SK-N-SH treated with all-trans-retinoic acid at 6 μM for 48 hours (cell line): ENCODE results near the gene KATNIP.

Experiments
- GLIS3 ChIP-seq: fragments of 250-450 bp; sonication (Bioruptor Pico); IDR thresholded peaks from 2 replicates; pipeline ENCODE4 v1.5.0; 2020; ENCODE audit warnings: mild to moderate bottlenecking, moderate library complexity
- ISL1 ChIP-seq: fragments of 250-450 bp; sonication (Bioruptor Pico); IDR thresholded peaks from 2 replicates; pipeline ENCODE4 v2.1.2; 2022; ENCODE audit warnings: mild to moderate bottlenecking, moderate library complexity
- OSR1 ChIP-seq: fragments of 250-450 bp; sonication (Bioruptor Pico); IDR thresholded peaks from 2 replicates; pipeline ENCODE4 v1.8.0; 2022; ENCODE audit warnings: moderate library complexity, mild to moderate bottlenecking, inconsistent platforms
- PPARA ChIP-seq: fragments of 250-450 bp; sonication (Bioruptor Pico); IDR thresholded peaks from 2 replicates; pipeline ENCODE4 v1.5.0; 2020; ENCODE audit warnings: mild to moderate bottlenecking, borderline replicate concordance
- RARB ChIP-seq: fragments of 250-450 bp; sonication (Bioruptor Pico); IDR thresholded peaks from 2 replicates; pipeline ENCODE4 v1.8.0; 2021; ENCODE audit warnings: mild to moderate bottlenecking, moderate library complexity
- SNAI2 ChIP-seq: fragments of 250-450 bp; sonication (Bioruptor Pico); IDR thresholded peaks from 2 replicates; pipeline ENCODE4 v1.5.0; 2020; ENCODE audit warnings: mild to moderate bottlenecking, moderate library complexity
- ZFP3 ChIP-seq: fragments of 250-450 bp; sonication (Bioruptor Pico); IDR thresholded peaks from 2 replicates; pipeline ENCODE4 v1.5.0; 2020; ENCODE audit warnings: mild to moderate bottlenecking, moderate library complexity
- ZFP30 ChIP-seq: fragments of 450-650 bp; formaldehyde crosslinking; IDR thresholded peaks from 2 replicates; pipeline ENCODE4 v1.5.0; 2022; ENCODE audit warnings: mild to moderate bottlenecking, moderate library complexity
- ZNF70 ChIP-seq: fragments of 450-650 bp; formaldehyde crosslinking; IDR thresholded peaks from 2 replicates; pipeline ENCODE4 v1.5.0; 2020; ENCODE audit warnings: mild to moderate bottlenecking, moderate library complexity
- ZNF8 ChIP-seq: fragments of 450-650 bp; formaldehyde crosslinking; IDR thresholded peaks from 2 replicates; pipeline ENCODE4 v1.5.0; 2020; ENCODE audit warnings: mild to moderate bottlenecking, moderate library complexity
- TF ChIP-seq, protein P1 (sequence below): fragments of 250-450 bp; sonication (Bioruptor Pico); IDR thresholded peaks from 2 replicates; pipeline ENCODE4 v1.5.1; 2020; ENCODE audit warnings: low read depth, mild to moderate bottlenecking, moderate library complexity
- TF ChIP-seq, protein P2 (sequence below): fragments of 250-450 bp; sonication (Bioruptor Pico); IDR thresholded peaks from 2 replicates; pipeline ENCODE4 v1.8.0; 2020; ENCODE audit warnings: mild to moderate bottlenecking, moderate library complexity, borderline replicate concordance

DNA sequence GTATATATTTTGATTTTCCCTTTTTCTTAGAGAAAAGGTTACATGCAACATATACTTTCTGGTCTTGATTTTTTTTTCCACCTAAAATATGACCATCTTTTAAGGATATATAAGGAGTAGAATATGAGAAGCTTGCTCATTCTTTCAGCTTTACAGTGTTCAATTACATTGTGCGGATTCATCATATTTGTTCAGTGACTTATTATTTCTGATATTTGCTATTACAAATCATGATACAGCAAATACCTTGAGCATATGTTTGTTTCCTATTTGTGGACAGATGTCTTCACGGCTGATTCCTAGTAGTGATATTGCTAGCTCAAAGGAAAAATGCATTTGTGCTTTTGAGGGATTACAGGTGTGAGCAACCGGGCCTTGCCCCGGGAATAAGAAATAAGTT, 18.1 kb downstream of the KATNIP start:
- TF ChIP-seq, protein P1, sequence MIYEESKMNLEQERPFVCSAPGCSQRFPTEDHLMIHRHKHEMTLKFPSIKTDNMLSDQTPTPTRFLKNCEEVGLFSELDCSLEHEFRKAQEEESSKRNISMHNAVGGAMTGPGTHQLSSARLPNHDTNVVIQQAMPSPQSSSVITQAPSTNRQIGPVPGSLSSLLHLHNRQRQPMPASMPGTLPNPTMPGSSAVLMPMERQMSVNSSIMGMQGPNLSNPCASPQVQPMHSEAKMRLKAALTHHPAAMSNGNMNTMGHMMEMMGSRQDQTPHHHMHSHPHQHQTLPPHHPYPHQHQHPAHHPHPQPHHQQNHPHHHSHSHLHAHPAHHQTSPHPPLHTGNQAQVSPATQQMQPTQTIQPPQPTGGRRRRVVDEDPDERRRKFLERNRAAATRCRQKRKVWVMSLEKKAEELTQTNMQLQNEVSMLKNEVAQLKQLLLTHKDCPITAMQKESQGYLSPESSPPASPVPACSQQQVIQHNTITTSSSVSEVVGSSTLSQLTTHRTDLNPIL (CRISPR knock-in tag): no peak
- TF ChIP-seq ZFP30 (CRISPR knock-in tag) (no peak), ZFP3 (CRISPR knock-in tag) (no peak), SNAI2 (no peak), PPARA (CRISPR knock-in tag) (no peak), ZNF8 (CRISPR knock-in tag) (no peak), ZNF70 (no peak), GLIS3 (CRISPR knock-in tag) (no peak), RARB (CRISPR knock-in tag) (no peak), ISL1 (CRISPR knock-in tag) (no peak), OSR1 (CRISPR knock-in tag) (no peak)
- TF ChIP-seq, protein P2, sequence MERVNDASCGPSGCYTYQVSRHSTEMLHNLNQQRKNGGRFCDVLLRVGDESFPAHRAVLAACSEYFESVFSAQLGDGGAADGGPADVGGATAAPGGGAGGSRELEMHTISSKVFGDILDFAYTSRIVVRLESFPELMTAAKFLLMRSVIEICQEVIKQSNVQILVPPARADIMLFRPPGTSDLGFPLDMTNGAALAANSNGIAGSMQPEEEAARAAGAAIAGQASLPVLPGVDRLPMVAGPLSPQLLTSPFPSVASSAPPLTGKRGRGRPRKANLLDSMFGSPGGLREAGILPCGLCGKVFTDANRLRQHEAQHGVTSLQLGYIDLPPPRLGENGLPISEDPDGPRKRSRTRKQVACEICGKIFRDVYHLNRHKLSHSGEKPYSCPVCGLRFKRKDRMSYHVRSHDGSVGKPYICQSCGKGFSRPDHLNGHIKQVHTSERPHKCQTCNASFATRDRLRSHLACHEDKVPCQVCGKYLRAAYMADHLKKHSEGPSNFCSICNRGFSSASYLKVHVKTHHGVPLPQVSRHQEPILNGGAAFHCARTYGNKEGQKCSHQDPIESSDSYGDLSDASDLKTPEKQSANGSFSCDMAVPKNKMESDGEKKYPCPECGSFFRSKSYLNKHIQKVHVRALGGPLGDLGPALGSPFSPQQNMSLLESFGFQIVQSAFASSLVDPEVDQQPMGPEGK (CRISPR knock-in tag): no peak
